KMS-11 (cell line): Measurements from ENCODE around the gene SIRT5.

Experiments
- H2AFZ ChIP-seq: fragments of 200-600 bp; sonication (generic); 2 replicates; pipeline ENCODE4 v1.6.1; 2016; ENCODE audit warnings: antibody characterized with exemption, mixed run types, low read depth
- H3K27ac ChIP-seq: fragments of 200-600 bp; sonication (generic); 2 replicates; pipeline ENCODE4 v1.6.1; 2016; ENCODE audit warnings: mild to moderate bottlenecking, mixed run types
- H3K27me3 ChIP-seq: fragments of 200-600 bp; sonication (generic); 2 replicates; pipeline ENCODE4 v1.6.1; 2017; ENCODE audit warnings: mild to moderate bottlenecking, low read depth, mixed run types, moderate library complexity; ENCODE audit not compliant: insufficient read depth
- H3K36me3 ChIP-seq: fragments of 200-600 bp; sonication (generic); 2 replicates; pipeline ENCODE4 v1.6.1; 2017; ENCODE audit warnings: mild to moderate bottlenecking, mixed run types; ENCODE audit not compliant: insufficient read depth
- H3K4me1 ChIP-seq: fragments of 200-600 bp; sonication (generic); 2 replicates; pipeline ENCODE4 v1.6.1; 2016; ENCODE audit warnings: mild to moderate bottlenecking, low read depth, mixed run types; ENCODE audit not compliant: poor library complexity, severe bottlenecking
- H3K4me2 ChIP-seq: fragments of 200-600 bp; sonication (generic); 2 replicates; pipeline ENCODE4 v1.7.0; 2016; ENCODE audit warnings: mild to moderate bottlenecking, mixed run types
- H3K4me3 ChIP-seq: fragments of 200-600 bp; sonication (generic); IDR thresholded peaks from 2 replicates; pipeline ENCODE4 v1.6.1; 2017; ENCODE audit warnings: low read depth, low read length, mixed read lengths; ENCODE audit not compliant: insufficient read depth
- H3K79me2 ChIP-seq: fragments of 200-600 bp; sonication (generic); 2 replicates; pipeline ENCODE4 v1.6.1; 2016; ENCODE audit warnings: low read depth, mixed run types; ENCODE audit not compliant: insufficient read depth
- H3K9ac ChIP-seq: fragments of 200-600 bp; sonication (generic); 2 replicates; pipeline ENCODE4 v1.6.1; 2016; ENCODE audit warnings: mild to moderate bottlenecking, mixed run types
- H4K20me1 ChIP-seq: fragments of 200-600 bp; sonication (generic); 2 replicates; pipeline ENCODE4 v1.6.1; 2016; ENCODE audit warnings: mild to moderate bottlenecking, mixed run types; ENCODE audit not compliant: insufficient read depth
- CTCF ChIP-seq: fragments of 200-600 bp; sonication (generic); conservative IDR thresholded peaks from 2 replicates; pipeline ENCODE4 v1.6.1; 2017; ENCODE audit warnings: low read depth, mild to moderate bottlenecking, antibody characterized with exemption, low read length, moderate library complexity, mixed read lengths

The SIRT5 gene

GRCh38 chr6:13633343-13633742, 58.9 kb downstream of the SIRT5 start:
- Histone ChIP-seq H3K27me3 (no peaks in the 10 kb centered on the region), H3K79me2 (no peaks in the 10 kb centered on the region), H2AFZ (no peak overlapping the region), H3K9ac (no peak overlapping the region), H3K27ac (no peak overlapping the region), H3K4me2 (no peak overlapping the region), H4K20me1 (no peaks in the 10 kb centered on the region), H3K4me1 (no peaks in the 10 kb centered on the region), H3K4me3 (no peak overlapping the region), H3K36me3 (peaks cover 4% of the 10 kb centered on the region; the same call in 1 of the 2 replicates)
- TF ChIP-seq CTCF = no peak

DNA sequence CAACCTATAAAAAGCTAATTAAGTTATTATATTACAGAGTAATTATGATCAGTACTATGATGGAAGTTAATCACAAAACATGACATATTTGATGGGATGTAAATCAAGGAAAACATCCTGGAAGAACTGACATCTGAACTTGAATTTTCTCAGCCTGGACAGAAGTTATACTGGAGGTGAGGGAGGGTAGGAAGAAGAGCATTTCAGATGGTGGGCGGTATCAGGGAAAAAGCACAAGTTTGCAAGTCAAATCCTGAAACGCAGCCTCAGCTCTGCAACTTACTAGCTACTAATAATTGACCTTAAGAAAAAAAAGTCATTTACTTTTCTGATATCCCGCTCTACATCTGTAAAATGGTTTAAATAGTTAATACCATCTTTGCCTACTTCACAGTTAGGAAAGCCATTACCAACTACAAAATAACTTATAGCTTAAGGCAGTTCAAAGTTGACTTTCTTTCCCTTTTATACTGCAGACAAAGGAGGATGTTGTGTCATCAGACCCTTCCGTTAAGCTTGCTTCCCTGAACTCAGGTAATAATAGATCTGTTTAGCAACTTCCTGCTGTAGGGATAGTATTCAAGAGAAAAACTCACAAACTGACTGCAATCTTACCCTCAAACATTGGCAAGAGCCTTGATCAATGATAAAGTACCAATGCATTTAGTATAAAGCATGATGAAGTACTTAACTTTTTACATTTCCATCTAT, 61.7 kb downstream of the SIRT5 start:
- H3K4me2 ChIP-seq = no peak overlapping the region
- H3K4me1 ChIP-seq = no peaks in the 10 kb centered on the region
- no peak overlapping the region for H2AFZ ChIP-seq
- H4K20me1 ChIP-seq = no peaks in the 10 kb centered on the region
- no peak overlapping the region for H3K4me3 ChIP-seq
- H3K36me3 ChIP-seq = peaks cover 6% of the 10 kb centered on the region; the same call in 1 of the 2 replicates
- no peak overlapping the region for H3K9ac ChIP-seq
- H3K27ac ChIP-seq = no peak overlapping the region
- H3K79me2 ChIP-seq = no peaks in the 10 kb centered on the region
- H3K27me3 ChIP-seq = no peaks in the 10 kb centered on the region
- TF ChIP-seq CTCF = no peak

GRCh38 chr6:13638014-13638413, 63.6 kb downstream of the SIRT5 start:
- H3K27ac ChIP-seq = no peak overlapping the region
- H3K4me1 ChIP-seq = no peaks in the 10 kb centered on the region
- no peaks in the 10 kb centered on the region for H4K20me1 ChIP-seq
- H2AFZ ChIP-seq = no peak overlapping the region
- peaks cover 6% of the 10 kb centered on the region; the same call in 1 of the 2 replicates for H3K36me3 ChIP-seq
- H3K4me3 ChIP-seq = no peak overlapping the region
- no peaks in the 10 kb centered on the region for H3K79me2 ChIP-seq
- no peaks in the 10 kb centered on the region for H3K27me3 ChIP-seq
- no peak overlapping the region for H3K9ac ChIP-seq
- no peak overlapping the region for H3K4me2 ChIP-seq
- TF ChIP-seq CTCF = no peak

DNA sequence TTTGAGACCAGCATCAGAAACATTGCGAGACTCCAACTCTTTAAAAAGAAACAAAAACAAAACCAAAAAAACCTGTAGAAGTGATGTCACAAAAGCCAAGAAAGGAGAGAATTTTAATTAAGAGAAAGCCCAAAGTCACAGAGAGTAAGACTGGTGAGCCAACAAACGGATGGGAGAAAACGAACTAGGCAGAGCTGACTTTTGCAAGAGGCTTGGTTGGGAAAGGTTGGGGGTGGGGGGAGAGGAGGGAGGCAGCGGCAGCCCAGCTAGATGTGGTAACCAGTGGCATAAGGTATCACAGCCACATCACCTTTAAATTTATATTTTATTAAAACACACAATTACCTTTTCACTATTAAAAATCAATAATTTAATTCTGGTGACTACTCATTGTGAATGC, 64.2 kb downstream of the SIRT5 start:
- H3K4me3 ChIP-seq = no peak overlapping the region
- no peak for TF ChIP-seq CTCF
- H3K27me3 ChIP-seq = no peaks in the 10 kb centered on the region
- no peak overlapping the region for H3K9ac ChIP-seq
- no peaks in the 10 kb centered on the region for H4K20me1 ChIP-seq
- H3K4me2 ChIP-seq = no peak overlapping the region
- no peaks in the 10 kb centered on the region for H3K79me2 ChIP-seq
- no peak overlapping the region for H2AFZ ChIP-seq
- H3K4me1 ChIP-seq = no peaks in the 10 kb centered on the region
- peaks cover 6% of the 10 kb centered on the region; the same call in 1 of the 2 replicates for H3K36me3 ChIP-seq
- no peak overlapping the region for H3K27ac ChIP-seq
